ENCODE data around the gene CD300LF. TPM values are rescaled to one million over a fixed set of nuclear protein-coding genes. Genes with fewer than 3 reads are reported as not detected.

CD300LF gene
- total and polyA plus RNA-seq, 10 donors, result 13.1 to 45.8 (median 30.9) TPM

GRCh38 chr17:74654742-74655141, 58.0 kb downstream of the CD300LF start:
- peaks cover 0 to 86% (median 26%) of the 10 kb centered on the region in 7 donors for H3K27me3 ChIP-seq (replicated peaks in 1 of 7)
- intact Hi-C loops (cut with DNase I; ENCODE audit: low total_unique reads), result no loop called here
- TF ChIP-seq POLR2AphosphoS5 (IDR thresholded peaks at IDR 0.05) (no peak), CTCF (IDR thresholded peaks at IDR 0.05 in 8 of 11, conservative IDR thresholded peaks at IDR 0.05 in 3 of 11) (no peak), POLR2A (IDR thresholded peaks at IDR 0.05) (no peak)
- no peak for DNase-seq
- H3K4me3 ChIP-seq, result no peak overlapping the region
- no peak overlapping the region for H3K27ac ChIP-seq
- H3K9me3 ChIP-seq, result no peaks in the 10 kb centered on the region
- no peaks in the 10 kb centered on the region for H3K36me3 ChIP-seq
- WGBS, 5 donors, result 58 to 75% (median 69%) methylated on average over 5 of the region's 5 CpGs
- peaks cover 0 to 7% (median 5%) of the 10 kb centered on the region in 6 donors for H3K4me1 ChIP-seq

GRCh38 chr17:74652020-74652419, 60.7 kb downstream of the CD300LF start:
- 73 to 97% (median 84%) methylated on average over 3 of the region's 3 CpGs for WGBS, 5 donors
- intact Hi-C loops (cut with DNase I; ENCODE audit: low total_unique reads), result no loop called here
- peaks cover 0 to 89% (median 33%) of the 10 kb centered on the region in 7 donors for H3K27me3 ChIP-seq (replicated peaks in 1 of 7)

DNA sequence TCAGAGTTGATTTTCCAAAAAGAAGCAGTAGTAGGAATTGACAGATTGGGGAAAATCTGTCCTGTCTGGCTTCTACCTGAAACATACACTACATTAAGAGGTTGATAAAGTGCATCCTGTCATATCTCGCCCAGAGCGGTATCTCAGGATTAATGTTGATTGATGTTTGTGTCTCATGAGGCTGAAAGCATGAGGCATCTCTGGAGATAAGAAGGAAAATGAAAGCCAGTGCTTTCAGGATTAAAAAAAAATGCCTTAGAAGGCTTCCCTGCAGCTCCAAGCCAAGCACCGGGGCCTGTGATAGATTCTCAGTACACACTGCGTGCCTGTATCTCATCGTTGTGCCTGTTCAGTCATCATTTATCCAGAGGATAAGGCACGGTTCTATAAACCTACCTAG, 62.8 kb downstream of the CD300LF start:
- no peaks in the 10 kb centered on the region for H3K9me3 ChIP-seq
- H3K4me1 ChIP-seq, result peaks cover 0 to 4% (median 0%) of the 10 kb centered on the region in 6 donors
- no peak for DNase-seq
- WGBS, 5 donors, result 56 to 70% (median 64%) methylated on average over 6 of the region's 6 CpGs
- no peak overlapping the region for H3K27ac ChIP-seq
- peaks cover 0 to 83% (median 35%) of the 10 kb centered on the region in 7 donors for H3K27me3 ChIP-seq (replicated peaks in 1 of 7)
- TF ChIP-seq POLR2A (IDR thresholded peaks at IDR 0.05) (no peak), POLR2AphosphoS5 (IDR thresholded peaks at IDR 0.05) (no peak), CTCF (IDR thresholded peaks at IDR 0.05 in 8 of 11, conservative IDR thresholded peaks at IDR 0.05 in 3 of 11) (no peak)
- no peak overlapping the region for H3K4me3 ChIP-seq
- intact Hi-C loops (cut with DNase I; ENCODE audit: low total_unique reads), result no loop called here
- no peaks in the 10 kb centered on the region for H3K36me3 ChIP-seq

More at GRCh38 chr17:74652020-74652419, 60.7 kb downstream of the CD300LF start:
- Histone ChIP-seq H3K27ac (no peak overlapping the region), H3K36me3 (no peaks in the 10 kb centered on the region), H3K4me3 (no peak overlapping the region), H3K9me3 (no peaks in the 10 kb centered on the region), H3K4me1 (no peaks in the 10 kb centered on the region)
- no peak for TF ChIP-seq POLR2AphosphoS5 (IDR thresholded peaks at IDR 0.05)
- no peak for TF ChIP-seq POLR2A (IDR thresholded peaks at IDR 0.05)
- no peak for TF ChIP-seq CTCF (IDR thresholded peaks at IDR 0.05 in 8 of 11, conservative IDR thresholded peaks at IDR 0.05 in 3 of 11)
- DNase-seq, result no peak

DNA sequence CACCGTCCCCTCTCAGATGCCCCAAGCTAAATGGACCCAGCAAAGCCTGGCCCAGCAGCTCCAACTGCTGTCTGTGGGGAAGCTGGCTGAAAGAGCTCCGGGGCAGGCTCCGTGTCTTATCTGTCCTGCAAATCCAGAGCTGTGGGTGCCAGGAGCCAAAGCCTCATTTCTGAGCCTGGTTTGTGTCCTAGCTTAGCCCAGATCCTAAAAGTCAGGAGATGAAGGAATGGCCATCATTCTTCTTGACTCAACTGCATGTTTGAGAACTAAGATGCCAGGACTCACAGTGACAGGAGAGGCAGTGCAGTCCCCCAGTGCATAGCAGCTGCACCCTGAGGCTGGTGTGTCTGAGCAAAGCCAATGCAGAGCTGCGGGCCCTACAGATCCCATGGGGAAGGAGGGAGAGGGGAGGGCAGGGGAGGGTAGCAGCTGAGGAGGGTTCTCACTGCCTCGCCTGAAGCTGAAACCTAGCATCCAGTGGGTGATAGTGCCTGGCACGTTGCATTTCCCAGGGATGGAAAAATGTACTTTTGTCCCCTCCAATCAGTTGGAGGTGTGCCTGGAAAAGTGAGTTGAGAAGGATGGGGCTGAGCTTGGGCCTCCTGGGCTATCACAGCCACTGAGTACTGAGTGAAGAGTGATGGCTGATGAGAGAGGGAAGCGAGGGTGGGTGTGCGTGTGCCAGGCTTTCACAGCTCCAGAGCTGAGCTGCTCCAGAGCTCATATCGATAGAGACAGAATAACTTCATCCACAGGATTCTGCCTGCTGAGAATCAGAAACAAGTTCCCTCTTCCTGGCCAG, 64.7 kb downstream of the CD300LF start:
- Histone ChIP-seq H3K36me3 (no peaks in the 10 kb centered on the region), H3K9me3 (no peaks in the 10 kb centered on the region), H3K4me1 (peaks cover 0 to 4% (median 0%) of the 10 kb centered on the region in 6 donors), H3K4me3 (no peak overlapping the region), H3K27me3 (replicated peaks in 1 of 7) (peaks cover 0 to 69% (median 25%) of the 10 kb centered on the region in 7 donors), H3K27ac (no peak overlapping the region)
- WGBS, 5 donors, result 70 to 88% (median 79%) methylated on average over 8 to 9 of the region's 9 CpGs
- TF ChIP-seq POLR2AphosphoS5 (IDR thresholded peaks at IDR 0.05), result no peak
- no peak for TF ChIP-seq CTCF (IDR thresholded peaks at IDR 0.05 in 8 of 11, conservative IDR thresholded peaks at IDR 0.05 in 3 of 11)
- no peak for TF ChIP-seq POLR2A (IDR thresholded peaks at IDR 0.05)
- no peak for DNase-seq
- intact Hi-C loops (cut with DNase I; ENCODE audit: low total_unique reads), result no loop called here
